HCT116 (cell line): ENCODE measurements around the gene DYNLT1. TPM values are rescaled to one million over a fixed set of nuclear protein-coding genes. Genes with fewer than 3 reads are reported as not detected.

Experiments
- ATAC-seq: fragments of 200-7000 bp; cut with Tn5 transposase; 2 replicates; pipeline ENCODE4 v1.9.1; 2020; ENCODE audit warnings: mild to moderate bottlenecking, moderate library complexity
- BruUV-seq: library from RNA; stranded (reverse); fragments of 400-500 nt; replicated peaks from 2 replicates; lab custom pipeline; 2021; lab: Mats Ljungman, UMichigan
- CTCF ChIA-PET: fragments of 300-600 bp; sonication (Branson Sonifier 250); formaldehyde crosslinking; loops from one replicate; lab custom pipeline; 2021; ENCODE audit warnings: antibody characterized with exemption; lab: Charles Lee
- POLR2A ChIA-PET: fragments of 300-600, 350-600 bp; sonication (Branson Sonifier 250); formaldehyde crosslinking; loops from one replicate; lab custom pipeline; 2021; ENCODE audit warnings: antibody characterized with exemption; lab: Charles Lee
- RAD21 ChIA-PET, 2 experiments: fragments of 300-600 bp; sonication (Branson Sonifier 250); formaldehyde crosslinking; loops; one replicate each; lab custom pipeline; 2023; ENCODE audit warnings: low total read pairs in 2 of 2; ENCODE audit not compliant: uncharacterized antibody in 2 of 2, unreplicated experiment in 2 of 2, low non-redundant PET in 1 of 2; lab: Charles Lee
- DNase-seq: peaks from one replicate; pipeline ENCODE4 v3.0.0-alpha.2; 2010; ENCODE audit warnings: low read depth, low spot score
- H2AFZ ChIP-seq: fragments of 200-600 bp; shearing (Covaris generic), sonication (generic); 2 replicates; pipeline ENCODE4 v1.6.1; 2017; ENCODE audit warnings: low read depth, mixed run types, mixed read lengths, antibody characterized with exemption, low read length; ENCODE audit not compliant: poor library complexity, severe bottlenecking
- H3K27ac ChIP-seq: 2 replicates; pipeline ENCODE4 v1.5.1; 2012; ENCODE audit warnings: low read depth, low read length
- H3K27me3 ChIP-seq: fragments of 200-600 bp; sonication (generic); 2 replicates; pipeline ENCODE4 v1.6.1; 2016; ENCODE audit warnings: mixed run types, low read length, mixed read lengths; ENCODE audit not compliant: insufficient read depth
- H3K36me3 ChIP-seq, 2 experiments: fragments of 200-500 bp in 1 of 2; fragments of 200-600 bp in 1 of 2; sonication (Bioruptor generic) in 1 of 2; sonication (generic) in 1 of 2; 2 replicates each; pipeline versions ENCODE4 v1.5.1 to v1.6.1; 2014 to 2016; ENCODE audit warnings: low read length in 2 of 2, inconsistent platforms in 1 of 2, mixed read lengths in 1 of 2, mixed run types in 1 of 2; ENCODE audit not compliant: insufficient read depth in 2 of 2, control insufficient read depth in 1 of 2
- H3K4me1 ChIP-seq, 2 experiments: fragments of 200-600 bp in 1 of 2; sonication (generic) in 1 of 2; 2 replicates each; pipeline versions ENCODE4 v1.5.1 to v1.6.1; 2012 to 2017; ENCODE audit warnings: low read length in 2 of 2, inconsistent platforms in 1 of 2, mild to moderate bottlenecking in 1 of 2, mixed read lengths in 1 of 2, mixed run types in 1 of 2, moderate library complexity in 1 of 2; ENCODE audit not compliant: insufficient read depth in 2 of 2, control insufficient read depth in 1 of 2
- H3K4me2 ChIP-seq: fragments of 200-600 bp; sonication (generic); 2 replicates; pipeline ENCODE4 v1.6.1; 2017; ENCODE audit warnings: mixed run types, low read length, mixed read lengths
- H3K4me3 ChIP-seq, 2 experiments: fragments of 200-600 bp in 1 of 2; sonication (generic) in 1 of 2; replicated peaks in 1 of 2; 2 replicates each; pipeline ENCODE4 v1.5.1; 2011 to 2016; ENCODE audit warnings: low read length in 2 of 2, control low read depth in 1 of 2, low read depth in 1 of 2, mild to moderate bottlenecking in 1 of 2, mixed read lengths in 1 of 2, mixed run types in 1 of 2
- H3K79me2 ChIP-seq: fragments of 200-600 bp; sonication (generic); 2 replicates; pipeline ENCODE4 v1.6.1; 2017; ENCODE audit warnings: mild to moderate bottlenecking, mixed run types, low read length, moderate library complexity, mixed read lengths; ENCODE audit not compliant: insufficient read depth
- H3K9ac ChIP-seq: fragments of 200-600 bp; sonication (generic); 2 replicates; pipeline ENCODE4 v1.6.1; 2016; ENCODE audit warnings: low read length, mixed read lengths
- H3K9me2 ChIP-seq: fragments of 200-600 bp; sonication (generic), shearing (Covaris generic); 2 replicates; pipeline ENCODE4 v1.6.1; 2017; ENCODE audit warnings: mixed run types, mild to moderate bottlenecking, moderate library complexity; ENCODE audit not compliant: insufficient read depth
- H3K9me3 ChIP-seq, 2 experiments: fragments of 200-500 bp in 1 of 2; fragments of 200-600 bp in 1 of 2; sonication (Bioruptor generic) in 1 of 2; sonication (generic) in 1 of 2; 2 replicates each; pipeline ENCODE4 v1.6.1; 2014 to 2017; ENCODE audit warnings: low read length in 2 of 2, mixed read lengths in 2 of 2, inconsistent platforms in 1 of 2, low read depth in 1 of 2, mild to moderate bottlenecking in 1 of 2, mixed run types in 1 of 2, moderate library complexity in 1 of 2; ENCODE audit not compliant: control insufficient read depth in 1 of 2, insufficient read depth in 1 of 2
- H4K20me1 ChIP-seq: fragments of 200-600 bp; sonication (generic), shearing (Covaris generic); 2 replicates; pipeline ENCODE4 v1.6.1; 2017; ENCODE audit warnings: mixed run types, mild to moderate bottlenecking, moderate library complexity; ENCODE audit not compliant: insufficient read depth
- CBX3 ChIP-seq: IDR thresholded peaks from 2 replicates; pipeline ENCODE4 v1.6.1; 2012; ENCODE audit warnings: low read depth
- CEBPB ChIP-seq: IDR thresholded peaks from 2 replicates; pipeline ENCODE4 v1.6.1; 2012; ENCODE audit warnings: low read depth
- EGR1 ChIP-seq: IDR thresholded peaks from 2 replicates; pipeline ENCODE4 v1.6.1; 2012; ENCODE audit warnings: low read depth
- EZH2 ChIP-seq: fragments of 200-600 bp; sonication (generic); IDR thresholded peaks from 2 replicates; pipeline ENCODE4 v1.6.1; 2017; ENCODE audit warnings: antibody characterized with exemption, mixed run types
- EZH2phosphoT487 ChIP-seq: fragments of 200-600 bp; IDR thresholded peaks from 2 replicates; pipeline ENCODE4 v1.6.1; 2018; ENCODE audit warnings: antibody characterized with exemption, borderline replicate concordance
- POLR2A ChIP-seq: IDR thresholded peaks from 2 replicates; pipeline ENCODE4 v1.7.0; 2011; ENCODE audit warnings: borderline replicate concordance; ENCODE audit not compliant: insufficient read depth, insufficient read length; ENCODE audit errors: extremely low read depth
- RAD21 ChIP-seq: IDR thresholded peaks from 2 replicates; pipeline ENCODE4 v1.6.1; 2012; ENCODE audit warnings: low read depth, mild to moderate bottlenecking
- SRF ChIP-seq: IDR thresholded peaks from 2 replicates; pipeline ENCODE4 v1.6.1; 2012; ENCODE audit warnings: low read depth
- YY1 ChIP-seq: IDR thresholded peaks from 2 replicates; pipeline ENCODE4 v1.6.1; 2011; ENCODE audit warnings: low read length, low read depth, moderate library complexity, mild to moderate bottlenecking; ENCODE audit not compliant: insufficient replicate concordance; ENCODE audit errors: extremely low read depth
- ZBTB33 ChIP-seq: IDR thresholded peaks from 2 replicates; pipeline ENCODE4 v1.6.1; 2011; ENCODE audit warnings: mild to moderate bottlenecking, low read length, moderate library complexity; ENCODE audit not compliant: insufficient replicate concordance; ENCODE audit errors: extremely low read depth
- intact Hi-C: fragments of 100-400 bp; cut with micrococcal nuclease; formaldehyde crosslinking; loops from 2 replicates; pipeline ENCODE4 v1.10.0; 2022
- total RNA-seq: library from RNA; stranded (reverse); gene quantifications from one replicate; pipeline ENCODE4 v1.2.1, GENCODE V29; 2021; ENCODE audit not compliant: unreplicated experiment
- TF ChIP-seq, protein P1 (sequence below): IDR thresholded peaks from 2 replicates; pipeline ENCODE4 v1.6.1; 2012
- TF ChIP-seq, protein P2 (sequence below), 3 experiments: fragments of 200-600 bp in 1 of 3; sonication (generic) in 1 of 3; IDR thresholded peaks in 2 of 3; conservative IDR thresholded peaks in 1 of 3; 2 replicates each; pipeline ENCODE4 v1.5.1; 2012 to 2017; ENCODE audit warnings: low read depth in 2 of 3, low read length in 2 of 3, antibody characterized with exemption in 1 of 3, borderline replicate concordance in 1 of 3, control low read depth in 1 of 3, mild to moderate bottlenecking in 1 of 3, mixed read lengths in 1 of 3, mixed run types in 1 of 3, moderate library complexity in 1 of 3; ENCODE audit not compliant: insufficient read depth in 1 of 3

DYNLT1 gene
- total RNA-seq, 1 experiment from 2014 or later = 239 TPM

DNA sequence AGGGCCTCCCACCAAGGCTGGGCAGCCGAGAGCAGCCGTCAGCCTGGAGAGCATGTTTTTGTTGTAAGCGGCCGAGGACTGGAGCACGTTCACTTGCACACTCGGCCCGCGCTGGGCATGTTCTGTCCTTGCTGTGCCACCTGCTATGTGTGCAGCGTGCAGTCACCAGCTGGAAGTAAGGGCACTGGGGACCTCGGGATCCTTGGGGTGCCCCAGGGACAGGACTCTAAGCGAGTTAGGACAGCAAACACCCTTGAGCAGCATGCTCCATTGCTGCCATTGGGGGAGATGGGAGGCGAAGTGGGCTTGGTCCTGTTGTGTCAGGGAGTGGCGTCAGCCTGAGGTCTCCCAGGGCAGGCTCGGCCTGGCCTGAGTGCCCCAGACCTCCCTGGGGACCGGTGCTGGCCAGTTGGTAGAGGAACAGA is 18.6 kb downstream of the DYNLT1 start:
- Histone ChIP-seq H3K27ac (no peak overlapping the region), H3K36me3 (peaks cover 18 to 58% of the 10 kb centered on the region in 2 experiments), H2AFZ (no peak overlapping the region), H3K79me2 (peaks cover 11% of the 10 kb centered on the region; the same call in 1 of the 2 replicates), H4K20me1 (no peaks in the 10 kb centered on the region), H3K27me3 (no peaks in the 10 kb centered on the region), H3K4me1 (peaks cover 6 to 17% of the 10 kb centered on the region in 2 experiments; a peak in 3 of 4 replicates), H3K9ac (no peak overlapping the region), H3K4me2 (no peak overlapping the region), H3K9me3 (no peaks in the 10 kb centered on the region), H3K9me2 (no peaks in the 10 kb centered on the region), H3K4me3 (no peak overlapping the region)
- BruUV-seq = no TSS peak
- intact Hi-C loops = no loop called here
- no peak for DNase-seq
- TF ChIP-seq EZH2 = no peak
- TF ChIP-seq EZH2phosphoT487 = no peak
- no peak for TF ChIP-seq EGR1
- TF ChIP-seq CBX3 = no peak
- no peak for TF ChIP-seq SRF
- TF ChIP-seq, protein P1, sequence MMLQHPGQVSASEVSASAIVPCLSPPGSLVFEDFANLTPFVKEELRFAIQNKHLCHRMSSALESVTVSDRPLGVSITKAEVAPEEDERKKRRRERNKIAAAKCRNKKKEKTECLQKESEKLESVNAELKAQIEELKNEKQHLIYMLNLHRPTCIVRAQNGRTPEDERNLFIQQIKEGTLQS = no peak
- TF ChIP-seq POLR2A = no peak
- TF ChIP-seq, protein P2, sequence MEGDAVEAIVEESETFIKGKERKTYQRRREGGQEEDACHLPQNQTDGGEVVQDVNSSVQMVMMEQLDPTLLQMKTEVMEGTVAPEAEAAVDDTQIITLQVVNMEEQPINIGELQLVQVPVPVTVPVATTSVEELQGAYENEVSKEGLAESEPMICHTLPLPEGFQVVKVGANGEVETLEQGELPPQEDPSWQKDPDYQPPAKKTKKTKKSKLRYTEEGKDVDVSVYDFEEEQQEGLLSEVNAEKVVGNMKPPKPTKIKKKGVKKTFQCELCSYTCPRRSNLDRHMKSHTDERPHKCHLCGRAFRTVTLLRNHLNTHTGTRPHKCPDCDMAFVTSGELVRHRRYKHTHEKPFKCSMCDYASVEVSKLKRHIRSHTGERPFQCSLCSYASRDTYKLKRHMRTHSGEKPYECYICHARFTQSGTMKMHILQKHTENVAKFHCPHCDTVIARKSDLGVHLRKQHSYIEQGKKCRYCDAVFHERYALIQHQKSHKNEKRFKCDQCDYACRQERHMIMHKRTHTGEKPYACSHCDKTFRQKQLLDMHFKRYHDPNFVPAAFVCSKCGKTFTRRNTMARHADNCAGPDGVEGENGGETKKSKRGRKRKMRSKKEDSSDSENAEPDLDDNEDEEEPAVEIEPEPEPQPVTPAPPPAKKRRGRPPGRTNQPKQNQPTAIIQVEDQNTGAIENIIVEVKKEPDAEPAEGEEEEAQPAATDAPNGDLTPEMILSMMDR (IDR thresholded peaks at IDR 0.05 in 2 of 3, conservative IDR thresholded peaks at IDR 0.05 in 1 of 3; ENCODE audit: borderline replicate concordance in 1 of 3, insufficient read depth in 1 of 3, low read depth in 2 of 3, low read length in 2 of 3) = no peak
- TF ChIP-seq YY1 = no peak
- no peak for TF ChIP-seq CEBPB
- TF ChIP-seq ZBTB33 = no peak
- no peak for TF ChIP-seq RAD21
- ATAC-seq = no peak
- CTCF ChIA-PET = no interaction called here
- RAD21 ChIA-PET = no interaction called here
- POLR2A ChIA-PET = no interaction called here
